ENCODE data around the gene CWC25. TPM values are rescaled to one million over a fixed set of nuclear protein-coding genes. Genes with fewer than 3 reads are reported as not detected.

CWC25 gene
- total and polyA plus RNA-seq, 2 of the 13 experiments (the other 11 are each of a cell fraction or from before 2014, with no cell fraction given), result 15.6 to 22.7 TPM

GRCh38 chr17:38751808-38752307 is 73.3 kb downstream of the CWC25 start (continued):
- TF ChIP-seq ZBTB39 (CRISPR knock-in tag; IDR thresholded peaks at IDR 0.05) (no peak), ZNF296 (CRISPR knock-in tag; conservative IDR thresholded peaks at IDR 0.05) (peak; percentile 48; the same call in 1 of the 2 replicates), ZNF639 (CRISPR knock-in tag; conservative IDR thresholded peaks at IDR 0.05) (peak; percentile 81), ZNF232 (CRISPR knock-in tag; IDR thresholded peaks at IDR 0.05; ENCODE audit: borderline replicate concordance) (peak; percentile 68; the same call in 1 of the 2 replicates), ZNF614 (CRISPR knock-in tag; IDR thresholded peaks at IDR 0.05; ENCODE audit: borderline replicate concordance) (peak; percentile 65), NONO (IDR thresholded peaks at IDR 0.05) (no peak), NONO (CRISPR knock-in tag; conservative IDR thresholded peaks at IDR 0.05) (peak; percentile 96), ZNF337 (CRISPR knock-in tag; IDR thresholded peaks at IDR 0.05; ENCODE audit: borderline replicate concordance, low read depth) (no peak), NFYC (CRISPR knock-in tag; IDR thresholded peaks at IDR 0.05) (peak; percentile 45; the same call in 1 of the 2 replicates), IKZF5 (CRISPR knock-in tag; IDR thresholded peaks at IDR 0.05) (peak; percentile 77; the same call in 1 of the 2 replicates), TBL1XR1 (IDR thresholded peaks at IDR 0.05; ENCODE audit: borderline replicate concordance, low read length, partially characterized antibody) (peak; percentile 56), ATF6 (CRISPR knock-in tag; conservative IDR thresholded peaks at IDR 0.05) (peak; percentile 18; the same call in 1 of the 2 replicates), ZNF749 (CRISPR knock-in tag; IDR thresholded peaks at IDR 0.05; ENCODE audit: borderline replicate concordance) (0 out of 2 replicates have a peak, but pooled peaks have one; percentile 66), XRCC5 (optimal IDR thresholded peaks at IDR 0.05; ENCODE audit: low read length) (peak; percentile 89), ZNF24 (IDR thresholded peaks at IDR 0.05) (peak; percentile 97), RBM22 (optimal IDR thresholded peaks at IDR 0.05; ENCODE audit: low read length) (peak; percentile 98)
- TF ChIP-seq, protein P1, sequence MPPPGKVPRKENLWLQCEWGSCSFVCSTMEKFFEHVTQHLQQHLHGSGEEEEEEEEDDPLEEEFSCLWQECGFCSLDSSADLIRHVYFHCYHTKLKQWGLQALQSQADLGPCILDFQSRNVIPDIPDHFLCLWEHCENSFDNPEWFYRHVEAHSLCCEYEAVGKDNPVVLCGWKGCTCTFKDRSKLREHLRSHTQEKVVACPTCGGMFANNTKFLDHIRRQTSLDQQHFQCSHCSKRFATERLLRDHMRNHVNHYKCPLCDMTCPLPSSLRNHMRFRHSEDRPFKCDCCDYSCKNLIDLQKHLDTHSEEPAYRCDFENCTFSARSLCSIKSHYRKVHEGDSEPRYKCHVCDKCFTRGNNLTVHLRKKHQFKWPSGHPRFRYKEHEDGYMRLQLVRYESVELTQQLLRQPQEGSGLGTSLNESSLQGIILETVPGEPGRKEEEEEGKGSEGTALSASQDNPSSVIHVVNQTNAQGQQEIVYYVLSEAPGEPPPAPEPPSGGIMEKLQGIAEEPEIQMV (CRISPR knock-in tag; IDR thresholded peaks at IDR 0.05; ENCODE audit: low read depth), result 0 out of 2 replicates have a peak, but pooled peaks have one; percentile 17
- TF ChIP-seq, protein P2, sequence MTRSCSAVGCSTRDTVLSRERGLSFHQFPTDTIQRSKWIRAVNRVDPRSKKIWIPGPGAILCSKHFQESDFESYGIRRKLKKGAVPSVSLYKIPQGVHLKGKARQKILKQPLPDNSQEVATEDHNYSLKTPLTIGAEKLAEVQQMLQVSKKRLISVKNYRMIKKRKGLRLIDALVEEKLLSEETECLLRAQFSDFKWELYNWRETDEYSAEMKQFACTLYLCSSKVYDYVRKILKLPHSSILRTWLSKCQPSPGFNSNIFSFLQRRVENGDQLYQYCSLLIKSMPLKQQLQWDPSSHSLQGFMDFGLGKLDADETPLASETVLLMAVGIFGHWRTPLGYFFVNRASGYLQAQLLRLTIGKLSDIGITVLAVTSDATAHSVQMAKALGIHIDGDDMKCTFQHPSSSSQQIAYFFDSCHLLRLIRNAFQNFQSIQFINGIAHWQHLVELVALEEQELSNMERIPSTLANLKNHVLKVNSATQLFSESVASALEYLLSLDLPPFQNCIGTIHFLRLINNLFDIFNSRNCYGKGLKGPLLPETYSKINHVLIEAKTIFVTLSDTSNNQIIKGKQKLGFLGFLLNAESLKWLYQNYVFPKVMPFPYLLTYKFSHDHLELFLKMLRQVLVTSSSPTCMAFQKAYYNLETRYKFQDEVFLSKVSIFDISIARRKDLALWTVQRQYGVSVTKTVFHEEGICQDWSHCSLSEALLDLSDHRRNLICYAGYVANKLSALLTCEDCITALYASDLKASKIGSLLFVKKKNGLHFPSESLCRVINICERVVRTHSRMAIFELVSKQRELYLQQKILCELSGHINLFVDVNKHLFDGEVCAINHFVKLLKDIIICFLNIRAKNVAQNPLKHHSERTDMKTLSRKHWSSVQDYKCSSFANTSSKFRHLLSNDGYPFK (CRISPR knock-in tag; IDR thresholded peaks at IDR 0.05; ENCODE audit: borderline replicate concordance), result peak; percentile 8; the same call in 1 of the 2 replicates

Data from HepG2 (cell line).